Mucosa of stomach (tissue), 1 donor: ENCODE measurements around the gene GJB5.

Source experiments
- H3K27me3 ChIP-seq: one replicate; pipeline ENCODE4 v1.7.0; 2013; ENCODE audit warnings: mild to moderate bottlenecking, low read length; ENCODE audit not compliant: control insufficient read depth, insufficient read depth
- H3K36me3 ChIP-seq: one replicate; pipeline ENCODE4 v1.7.0; 2013; ENCODE audit warnings: low read length; ENCODE audit not compliant: control insufficient read depth, insufficient read depth
- H3K4me1 ChIP-seq: one replicate; pipeline ENCODE4 v1.7.0; 2013; ENCODE audit warnings: mild to moderate bottlenecking, low read length; ENCODE audit not compliant: control insufficient read depth, insufficient read depth
- H3K4me3 ChIP-seq: one replicate; pipeline ENCODE4 v1.7.0; 2013; ENCODE audit warnings: low read length
- H3K9ac ChIP-seq: one replicate; pipeline ENCODE4 v1.7.0; 2013; ENCODE audit warnings: mild to moderate bottlenecking, low read length, moderate library complexity
- H3K9me3 ChIP-seq: one replicate; pipeline ENCODE4 v1.7.0; 2013; ENCODE audit warnings: mild to moderate bottlenecking, low read length, moderate library complexity; ENCODE audit not compliant: control insufficient read depth
- donor health status: Pancreatic carcinoma.

The GJB5 gene

DNA sequence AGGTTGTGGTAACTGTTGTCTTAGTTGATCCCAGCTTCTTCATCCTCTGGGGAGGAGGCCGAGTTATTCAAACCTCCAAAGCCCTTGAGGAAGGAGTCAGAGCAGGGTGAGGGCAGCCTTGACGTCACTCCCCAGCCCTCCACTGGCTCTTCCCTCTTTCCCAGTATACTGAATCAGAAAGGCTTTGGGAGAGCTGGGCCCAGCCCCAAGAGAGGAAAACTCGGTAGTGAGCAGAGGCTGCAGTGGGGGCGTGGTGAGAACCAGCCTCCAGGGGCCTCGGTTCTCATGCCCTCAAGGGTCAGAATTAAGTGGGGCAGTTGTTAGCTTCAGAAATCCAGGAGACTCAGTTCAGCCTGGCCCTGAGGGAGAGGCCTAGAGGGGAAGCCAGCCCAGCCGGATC is 36.1 kb downstream of the GJB5 start:
- Histone ChIP-seq H3K9ac (no peak overlapping the region), H3K36me3 (no peaks in the 10 kb centered on the region), H3K27me3 (peaks cover 28% of the 10 kb centered on the region), H3K4me3 (no peak overlapping the region), H3K9me3 (no peaks in the 10 kb centered on the region), H3K4me1 (peaks cover 13% of the 10 kb centered on the region)

DNA sequence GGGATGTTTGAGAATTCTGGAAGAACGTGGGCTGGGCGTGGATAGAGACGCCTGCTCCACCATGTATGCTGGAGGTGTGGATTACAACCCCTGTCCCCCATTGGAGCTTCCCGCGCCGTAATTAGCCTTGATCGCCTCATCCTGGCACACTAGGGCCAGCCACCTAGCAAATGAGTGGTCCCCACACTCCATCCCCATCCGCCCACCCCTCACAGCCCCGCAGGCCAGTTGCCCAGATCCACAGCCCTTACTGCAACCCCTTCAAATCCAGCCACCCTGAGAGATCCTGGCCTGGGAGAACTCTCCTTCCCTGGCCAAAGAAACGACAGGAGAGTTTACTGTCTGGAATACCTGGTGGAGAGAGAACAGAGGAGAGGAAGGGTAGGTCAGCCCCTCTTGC is 37.6 kb downstream of the GJB5 start:
- no peak overlapping the region for H3K4me3 ChIP-seq
- H3K4me1 ChIP-seq: peaks cover under 1% of the 10 kb centered on the region
- peak overlapping the region; percentile 26 for H3K9ac ChIP-seq
- H3K27me3 ChIP-seq: peaks cover 28% of the 10 kb centered on the region
- H3K36me3 ChIP-seq: no peaks in the 10 kb centered on the region
- no peaks in the 10 kb centered on the region for H3K9me3 ChIP-seq

DNA sequence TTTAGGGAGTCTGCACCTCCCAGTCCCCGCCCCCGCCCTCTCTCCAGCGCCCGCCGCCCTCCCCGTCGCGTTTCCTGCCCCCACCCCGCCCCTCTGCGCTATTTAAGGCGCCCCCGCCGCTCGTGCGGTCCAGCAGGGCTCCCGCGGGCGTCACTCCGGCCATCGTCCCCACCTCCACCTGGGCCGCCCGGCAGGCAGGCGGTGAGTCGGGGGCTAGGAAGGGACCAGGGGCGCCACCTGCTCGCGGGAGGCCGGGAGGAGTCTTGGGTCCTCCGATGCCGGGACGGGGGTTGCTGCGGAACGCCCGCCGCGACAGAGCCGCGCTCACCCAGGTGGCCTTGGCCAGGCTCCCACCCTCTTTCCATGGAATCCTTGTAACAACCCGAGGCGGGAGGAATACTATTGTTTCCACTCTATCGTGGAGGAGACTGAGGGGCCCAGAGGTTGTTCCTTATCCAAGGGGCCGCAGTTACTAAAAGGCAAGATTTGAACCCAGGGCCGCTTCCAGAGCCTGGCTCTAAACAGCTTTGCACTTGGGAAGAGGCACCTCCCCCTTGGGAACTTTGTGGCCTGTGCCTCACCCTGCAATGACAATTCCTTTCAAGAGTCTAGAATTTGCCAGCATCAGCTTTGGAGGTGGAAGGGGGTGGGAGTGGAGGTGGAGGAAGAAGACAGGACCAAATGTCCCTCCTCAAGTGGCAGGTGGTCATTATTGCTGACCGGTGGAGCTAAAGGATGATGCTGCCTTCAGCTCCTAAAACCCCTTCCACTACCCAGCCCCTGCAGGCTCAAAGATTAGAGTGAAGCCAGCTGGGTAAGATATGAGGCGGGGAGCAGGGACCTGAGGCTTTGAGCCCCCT is 38.3 kb downstream of the GJB5 start, which contains the start of gene GJA4:
TSS of gene GJA4 (plus strand) at position 132 of the 860 bp plus-strand sequence. CDS start 1,215 bp downstream, outside the sequence.
- Histone ChIP-seq H3K4me3 (no peak within 1 kb of the TSS), H3K4me1 (no peaks in the 10 kb centered on the region), H3K9me3 (no peaks in the 10 kb centered on the region), H3K9ac (peak within 1 kb of the TSS; percentile 26), H3K36me3 (no peaks in the 10 kb centered on the region), H3K27me3 (peaks cover 28% of the 10 kb centered on the region)

DNA sequence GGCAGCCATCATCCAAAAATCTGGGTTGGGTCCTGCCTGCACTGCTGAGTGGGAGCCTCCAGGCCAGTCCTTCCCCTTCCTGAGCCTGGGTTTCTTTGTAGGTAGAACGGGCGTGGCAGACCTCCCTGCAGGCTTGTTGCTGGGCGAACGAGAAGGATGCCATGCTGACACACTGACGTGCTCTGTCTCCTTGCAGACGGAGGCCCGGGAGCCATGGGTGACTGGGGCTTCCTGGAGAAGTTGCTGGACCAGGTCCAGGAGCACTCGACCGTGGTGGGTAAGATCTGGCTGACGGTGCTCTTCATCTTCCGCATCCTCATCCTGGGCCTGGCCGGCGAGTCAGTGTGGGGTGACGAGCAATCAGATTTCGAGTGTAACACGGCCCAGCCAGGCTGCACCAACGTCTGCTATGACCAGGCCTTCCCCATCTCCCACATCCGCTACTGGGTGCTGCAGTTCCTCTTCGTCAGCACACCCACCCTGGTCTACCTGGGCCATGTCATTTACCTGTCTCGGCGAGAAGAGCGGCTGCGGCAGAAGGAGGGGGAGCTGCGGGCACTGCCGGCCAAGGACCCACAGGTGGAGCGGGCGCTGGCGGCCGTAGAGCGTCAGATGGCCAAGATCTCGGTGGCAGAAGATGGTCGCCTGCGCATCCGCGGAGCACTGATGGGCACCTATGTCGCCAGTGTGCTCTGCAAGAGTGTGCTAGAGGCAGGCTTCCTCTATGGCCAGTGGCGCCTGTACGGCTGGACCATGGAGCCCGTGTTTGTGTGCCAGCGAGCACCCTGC is 39.3 kb downstream of the GJB5 start:
- Histone ChIP-seq H3K27me3 (peaks cover 28% of the 10 kb centered on the region), H3K4me1 (no peaks in the 10 kb centered on the region), H3K9ac (no peak overlapping the region), H3K36me3 (no peaks in the 10 kb centered on the region), H3K9me3 (no peaks in the 10 kb centered on the region), H3K4me3 (no peak overlapping the region)

DNA sequence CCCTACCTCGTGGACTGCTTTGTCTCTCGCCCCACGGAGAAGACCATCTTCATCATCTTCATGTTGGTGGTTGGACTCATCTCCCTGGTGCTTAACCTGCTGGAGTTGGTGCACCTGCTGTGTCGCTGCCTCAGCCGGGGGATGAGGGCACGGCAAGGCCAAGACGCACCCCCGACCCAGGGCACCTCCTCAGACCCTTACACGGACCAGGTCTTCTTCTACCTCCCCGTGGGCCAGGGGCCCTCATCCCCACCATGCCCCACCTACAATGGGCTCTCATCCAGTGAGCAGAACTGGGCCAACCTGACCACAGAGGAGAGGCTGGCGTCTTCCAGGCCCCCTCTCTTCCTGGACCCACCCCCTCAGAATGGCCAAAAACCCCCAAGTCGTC is 39.9 kb downstream of the GJB5 start:
- peaks cover 28% of the 10 kb centered on the region for H3K27me3 ChIP-seq
- no peaks in the 10 kb centered on the region for H3K36me3 ChIP-seq
- H3K4me1 ChIP-seq: no peaks in the 10 kb centered on the region
- H3K9me3 ChIP-seq: no peaks in the 10 kb centered on the region
- no peak overlapping the region for H3K9ac ChIP-seq
- H3K4me3 ChIP-seq: no peak overlapping the region

DNA sequence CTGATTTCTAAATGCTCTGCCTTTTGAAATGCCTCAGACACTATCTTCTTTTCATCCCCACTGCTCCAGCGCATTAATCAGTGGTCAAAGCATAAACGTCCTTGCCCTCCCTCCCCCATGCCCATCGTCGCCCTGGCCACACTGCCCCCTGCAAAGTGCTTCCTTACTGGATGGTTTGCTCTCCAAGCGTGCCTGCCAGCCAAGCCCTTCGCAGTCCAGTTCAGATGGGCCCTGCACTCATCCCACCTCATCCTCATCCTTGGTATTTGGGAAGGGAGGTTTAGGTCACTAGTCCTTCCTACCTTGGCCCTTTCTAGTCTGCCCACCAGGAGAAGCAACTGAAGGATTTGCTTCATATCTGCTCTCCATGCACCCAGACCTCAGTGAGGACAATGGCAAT is 41.1 kb downstream of the GJB5 start:
- H3K9ac ChIP-seq: no peak overlapping the region
- H3K27me3 ChIP-seq: peaks cover 28% of the 10 kb centered on the region
- no peaks in the 10 kb centered on the region for H3K4me1 ChIP-seq
- H3K36me3 ChIP-seq: no peaks in the 10 kb centered on the region
- no peak overlapping the region for H3K4me3 ChIP-seq
- H3K9me3 ChIP-seq: no peaks in the 10 kb centered on the region

DNA sequence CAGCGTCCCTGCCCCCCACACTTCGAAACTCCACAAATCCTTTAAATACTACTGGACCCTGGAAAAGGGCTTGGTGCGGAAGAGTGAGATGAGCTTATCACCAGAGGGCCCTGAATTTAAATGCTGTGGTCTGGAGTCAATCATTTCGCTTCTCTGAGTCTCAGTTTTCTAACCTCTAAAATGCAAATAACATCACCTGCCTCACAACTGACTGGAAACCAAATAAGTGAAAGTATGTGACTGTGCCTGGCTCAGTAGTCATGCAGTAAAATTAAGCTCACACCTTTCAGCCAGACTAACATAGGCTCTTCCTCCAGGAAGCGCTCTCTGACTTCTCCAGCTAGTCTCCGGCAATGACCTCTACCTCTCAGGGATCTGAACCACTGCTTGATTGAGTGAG is 42.1 kb downstream of the GJB5 start:
- H3K9me3 ChIP-seq: no peaks in the 10 kb centered on the region
- no peak overlapping the region for H3K4me3 ChIP-seq
- H3K36me3 ChIP-seq: no peaks in the 10 kb centered on the region
- peaks cover 18% of the 10 kb centered on the region for H3K27me3 ChIP-seq
- H3K4me1 ChIP-seq: no peaks in the 10 kb centered on the region
- H3K9ac ChIP-seq: no peak overlapping the region

DNA sequence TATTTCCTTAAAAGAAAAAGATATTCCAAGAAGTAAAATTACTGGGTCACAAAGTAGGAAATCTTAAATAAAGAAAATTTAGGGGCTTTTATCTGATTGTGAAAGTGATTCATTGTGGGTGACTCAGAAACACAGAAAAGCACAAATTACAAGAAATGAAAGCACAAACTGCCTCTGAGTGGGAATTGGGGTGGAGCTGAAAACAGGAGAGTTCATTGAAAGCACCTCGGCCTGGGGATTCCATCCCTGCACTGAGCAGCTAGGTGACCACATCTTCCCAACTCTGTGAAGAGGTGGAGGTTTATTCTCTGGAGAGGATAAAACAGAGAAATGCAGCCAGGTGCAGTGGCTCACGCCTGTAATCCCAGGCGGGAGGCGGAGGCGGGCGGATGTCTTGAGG is 45.4 kb downstream of the GJB5 start:
- Histone ChIP-seq H3K27me3 (no peaks in the 10 kb centered on the region), H3K9ac (no peak overlapping the region), H3K4me1 (no peaks in the 10 kb centered on the region), H3K9me3 (no peaks in the 10 kb centered on the region), H3K36me3 (no peaks in the 10 kb centered on the region), H3K4me3 (no peak overlapping the region)

DNA sequence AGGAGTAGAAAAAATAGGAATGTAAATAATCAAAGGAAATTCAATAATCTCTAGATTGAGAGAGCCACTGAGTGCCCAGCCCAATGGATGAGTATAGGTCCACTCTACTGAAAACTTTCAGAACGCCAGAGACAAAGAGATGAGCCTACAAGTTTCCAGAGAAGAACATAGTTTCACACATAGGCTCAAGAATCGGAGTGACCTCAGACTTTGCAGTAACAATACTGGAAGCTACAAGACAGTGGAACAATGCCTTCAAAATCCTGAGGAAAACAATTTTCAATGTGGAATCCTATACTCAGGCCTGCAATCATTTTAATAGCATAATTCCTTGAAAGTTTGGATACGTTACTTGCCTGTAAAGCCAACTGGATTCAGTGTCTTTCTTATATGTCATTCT is 48.9 kb downstream of the GJB5 start:
- Histone ChIP-seq H3K9ac (no peak overlapping the region), H3K4me3 (no peak overlapping the region), H3K36me3 (no peaks in the 10 kb centered on the region), H3K27me3 (no peaks in the 10 kb centered on the region), H3K9me3 (no peaks in the 10 kb centered on the region), H3K4me1 (no peaks in the 10 kb centered on the region)

DNA sequence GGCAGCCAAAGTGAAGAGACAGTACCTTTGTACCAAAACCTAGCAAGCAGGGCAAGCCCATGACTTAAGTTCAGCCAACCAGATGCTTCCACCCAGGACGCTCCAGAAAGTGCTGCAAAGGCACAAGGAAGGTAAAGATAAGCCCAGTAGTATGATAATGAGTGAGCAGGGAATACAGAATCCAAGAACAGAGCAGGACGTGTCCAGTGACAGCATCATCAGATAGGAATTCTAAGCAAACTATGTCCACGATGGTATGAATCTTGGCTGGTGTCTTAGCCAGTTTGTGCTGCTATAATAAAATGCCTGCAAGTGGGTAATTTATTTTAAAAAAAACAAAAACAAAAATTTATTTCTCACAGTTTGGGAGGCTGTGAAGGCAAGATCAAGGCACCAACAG is 51.5 kb downstream of the GJB5 start:
- H3K27me3 ChIP-seq: no peaks in the 10 kb centered on the region
- H3K9me3 ChIP-seq: no peaks in the 10 kb centered on the region
- H3K36me3 ChIP-seq: no peaks in the 10 kb centered on the region
- H3K4me3 ChIP-seq: no peak overlapping the region
- no peak overlapping the region for H3K9ac ChIP-seq
- H3K4me1 ChIP-seq: no peaks in the 10 kb centered on the region
